Endothelial cell of umbilical vein (primary cell): ENCODE results near the gene TRAPPC8.
"Not testable (repeated sequence)": the region's sequence is repeated elsewhere in the genome, so short reads cannot be mapped to it uniquely, and the experiment has no call there.

ENCODE experiments used
- CTCF ChIP-seq, 2 donors: IDR thresholded peaks; 1 replicate in 1 of 2; 2 replicates in 1 of 2; pipeline ENCODE4 v1.5.1; 2011; ENCODE audit warnings: low read length in 2 of 2, mild to moderate bottlenecking in 2 of 2, moderate library complexity in 2 of 2, control low read depth in 1 of 2, inconsistent platforms in 1 of 2, low read depth in 1 of 2; ENCODE audit not compliant: insufficient read depth in 1 of 2; ENCODE audit errors: extremely low read depth in 1 of 2
- EZH2 ChIP-seq: IDR thresholded peaks from 2 replicates; pipeline ENCODE4 v1.6.1; 2012; ENCODE audit warnings: borderline replicate concordance, low read depth, mild to moderate bottlenecking, moderate library complexity, low read length, inconsistent platforms; ENCODE audit not compliant: severe bottlenecking
- MAX ChIP-seq: IDR thresholded peaks from 2 replicates; pipeline ENCODE4 v1.6.1; 2011; ENCODE audit not compliant: insufficient read depth, insufficient read length
- MYC ChIP-seq: IDR thresholded peaks from one replicate; pipeline ENCODE4 v1.6.1; 2011; ENCODE audit warnings: mild to moderate bottlenecking, low read depth, low read length
- POLR2A ChIP-seq: IDR thresholded peaks from 2 replicates; pipeline ENCODE4 v1.6.1; 2012; ENCODE audit warnings: low read depth, mild to moderate bottlenecking, control low read depth, low read length
- POLR2AphosphoS5 ChIP-seq: IDR thresholded peaks from 2 replicates; pipeline ENCODE4 v1.6.1; 2012; ENCODE audit warnings: low read depth, mild to moderate bottlenecking, control low read depth, low read length, moderate library complexity; ENCODE audit not compliant: insufficient read depth

GRCh38 chr18:31899771-31900170, 43.2 kb downstream of the TRAPPC8 start:
- not testable (repeated sequence) for TF ChIP-seq POLR2AphosphoS5; CTCF (IDR thresholded peaks at IDR 0.05; ENCODE audit: extremely low read depth in 1 of 2, insufficient read depth in 1 of 2, low read depth in 1 of 2, low read length in 2 of 2); EZH2; MAX; POLR2A; MYC
